CD4-positive, alpha-beta T cell treated with Interleukin-4 for 4 hours (primary cell): Measurements from ENCODE around the gene SRGAP2C.
"Not testable (repeated sequence)": the region's sequence is repeated elsewhere in the genome, so short reads cannot be mapped to it uniquely, and the experiment has no call there.

Experiments used
- DNase-seq: peaks from one replicate; pipeline ENCODE4 v3.0.0-alpha.2; 2020

The SRGAP2C gene

DNA sequence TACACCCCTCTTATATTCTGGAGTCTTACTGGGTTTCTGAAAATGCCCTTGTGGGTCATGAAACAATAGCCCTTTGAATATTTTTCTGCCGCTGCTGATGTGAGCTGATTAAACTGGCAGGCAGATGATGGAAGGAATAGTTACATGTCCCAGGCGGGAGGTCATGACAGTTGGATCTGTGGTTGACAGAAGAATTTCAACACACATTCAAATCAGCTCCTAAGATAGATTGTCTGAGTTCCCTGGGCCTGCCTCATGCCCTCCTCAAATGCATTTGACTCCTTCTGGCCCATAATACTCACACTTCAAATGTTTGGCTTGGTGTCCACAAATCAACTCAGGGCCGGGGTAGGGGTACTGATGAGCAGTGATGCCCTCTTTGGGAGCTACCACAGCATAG, 161.9 kb downstream of the SRGAP2C start:
- not testable (repeated sequence) for DNase-seq

DNA sequence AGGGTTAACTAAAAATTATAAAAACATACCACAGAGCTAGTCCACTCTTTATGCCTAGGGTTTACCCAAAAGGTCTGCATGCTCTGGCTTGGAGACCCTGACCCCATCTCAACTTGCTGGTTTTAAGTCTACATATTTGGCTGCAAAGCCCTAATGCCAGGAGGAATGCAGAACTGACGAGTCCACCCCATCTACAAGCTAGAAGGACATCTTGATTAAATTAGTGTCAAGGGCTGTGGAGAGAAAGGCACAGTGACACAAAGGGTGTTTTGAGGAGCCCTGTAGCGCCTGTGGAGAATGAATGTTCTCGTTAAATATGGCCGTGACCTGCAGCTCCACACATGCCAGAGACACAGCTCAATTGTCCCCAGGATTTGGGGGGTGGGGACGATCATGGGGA, 162.7 kb downstream of the SRGAP2C start:
- DNase-seq: not testable (repeated sequence)

DNA sequence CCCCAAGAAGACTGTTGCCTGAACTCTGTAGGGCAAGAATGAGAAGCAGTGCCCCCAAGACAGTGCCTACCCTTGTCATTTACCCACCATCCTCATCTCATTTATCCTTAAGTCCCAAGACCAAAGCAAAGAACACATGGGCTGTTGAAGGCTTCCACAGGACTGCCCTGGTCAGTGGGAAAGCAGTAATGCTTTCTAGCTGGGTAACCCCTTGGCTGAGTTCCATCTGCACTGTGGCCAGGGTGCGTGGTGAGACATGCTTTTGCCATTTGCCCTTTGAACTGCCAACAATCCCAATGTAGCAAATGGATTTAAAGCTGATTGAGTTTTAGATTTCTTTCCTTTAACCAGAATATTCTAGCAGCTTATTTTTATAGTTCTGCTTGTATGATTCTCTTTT, 163.3 kb downstream of the SRGAP2C start:
- not testable (repeated sequence) for DNase-seq

DNA sequence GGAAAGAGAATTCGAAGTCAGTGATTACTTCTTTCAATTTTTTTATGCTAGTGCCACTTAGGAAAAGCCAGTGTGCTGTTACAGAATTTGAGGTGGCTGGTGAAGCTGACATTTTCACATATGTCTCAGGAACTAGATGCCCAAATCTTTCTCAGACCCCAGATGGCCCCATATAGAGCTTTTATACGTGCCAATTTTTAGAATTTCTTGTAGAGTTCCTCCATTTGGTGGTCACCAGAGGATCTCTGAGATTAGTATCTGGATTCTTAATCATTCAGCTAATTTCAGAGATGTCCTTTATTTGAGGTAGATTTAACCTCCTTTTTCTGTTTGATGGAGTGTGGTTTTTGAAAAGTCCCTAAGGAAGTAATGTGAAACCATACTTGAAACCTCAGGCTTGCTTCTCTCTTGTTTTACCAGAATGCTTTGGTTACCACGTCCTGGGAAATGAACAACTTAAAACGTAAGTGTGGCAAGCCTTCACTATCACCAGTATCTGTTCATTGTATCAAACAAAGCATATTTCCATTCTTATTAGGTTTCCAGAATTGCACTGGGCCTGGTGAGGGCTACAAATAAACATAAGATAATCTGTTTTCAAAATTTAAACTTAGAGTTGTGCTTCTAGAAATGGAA, 164.7 kb downstream of the SRGAP2C start:
- DNase-seq: not testable (repeated sequence)

DNA sequence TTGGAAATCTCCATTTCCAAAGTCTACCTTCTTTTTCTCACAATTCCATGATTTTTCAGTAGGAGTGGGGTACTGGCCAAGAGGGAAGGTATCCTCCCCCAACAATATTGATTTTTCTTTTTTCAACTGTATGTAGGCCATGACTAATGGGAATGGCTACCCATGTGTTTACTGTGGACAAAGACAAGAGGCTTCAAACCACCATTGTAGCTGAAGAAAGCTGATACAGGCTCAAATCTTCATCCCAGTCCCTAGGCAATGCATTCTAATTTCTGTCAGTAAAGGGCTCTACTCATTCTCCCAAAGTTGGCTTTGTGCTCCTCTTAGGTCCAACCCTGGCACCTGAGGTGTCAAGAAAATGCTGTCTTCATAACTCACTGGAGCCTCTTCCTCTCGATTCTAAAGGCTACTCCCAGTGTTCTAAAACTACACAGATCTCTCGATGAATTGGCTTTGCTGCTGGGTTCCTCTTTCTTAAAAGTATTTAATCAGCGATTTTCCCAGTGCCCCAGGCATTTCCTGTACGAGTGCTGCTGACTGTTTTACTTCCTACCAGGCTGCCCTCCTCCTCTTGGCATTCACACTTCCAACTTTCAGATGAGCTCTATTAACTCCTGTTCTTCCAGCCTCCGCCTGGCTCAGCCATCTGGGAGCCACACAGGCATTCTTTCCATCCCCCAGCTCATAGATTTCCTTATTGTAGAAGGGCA, 171.1 kb downstream of the SRGAP2C start:
- DNase-seq: not testable (repeated sequence)

DNA sequence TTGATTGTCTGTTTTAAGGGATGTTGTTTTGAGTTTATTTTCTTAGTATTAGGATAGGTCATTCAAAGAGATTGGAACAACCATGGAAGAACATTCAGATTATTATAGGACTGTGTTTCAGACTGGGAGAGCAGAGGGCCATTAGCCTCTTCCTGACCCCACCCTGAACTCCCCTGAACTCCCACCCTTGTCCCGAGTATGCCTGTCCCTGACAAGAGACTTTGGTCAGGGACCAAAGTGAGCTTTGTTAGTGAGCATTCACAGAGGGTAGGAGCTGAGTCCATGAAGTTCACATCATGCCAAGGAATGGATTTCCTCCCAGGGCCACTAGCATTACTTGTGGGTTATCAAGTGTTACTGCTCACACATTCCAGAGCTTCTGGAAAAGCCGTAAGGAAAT, 172.0 kb downstream of the SRGAP2C start:
- DNase-seq: not testable (repeated sequence)

DNA sequence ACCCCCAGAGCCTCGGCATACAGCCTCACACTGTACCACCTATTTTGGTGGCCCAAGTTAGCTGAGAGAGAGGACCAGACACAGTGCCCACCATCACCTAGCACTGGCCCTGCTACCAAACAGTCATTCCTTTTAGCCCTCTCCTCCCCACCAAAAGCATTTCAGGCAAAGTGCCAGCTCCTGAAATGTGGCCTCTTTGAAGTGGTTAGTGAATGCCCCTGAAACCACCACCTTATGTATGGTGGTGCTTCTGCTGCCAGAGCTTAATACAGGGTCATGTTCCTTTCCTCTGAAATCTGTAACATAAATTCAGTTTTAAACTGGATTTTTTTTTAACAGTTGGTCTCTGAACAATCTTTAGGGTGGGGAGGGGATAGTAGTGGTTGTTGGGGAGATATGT, 175.8 kb downstream of the SRGAP2C start:
- not testable (repeated sequence) for DNase-seq

DNA sequence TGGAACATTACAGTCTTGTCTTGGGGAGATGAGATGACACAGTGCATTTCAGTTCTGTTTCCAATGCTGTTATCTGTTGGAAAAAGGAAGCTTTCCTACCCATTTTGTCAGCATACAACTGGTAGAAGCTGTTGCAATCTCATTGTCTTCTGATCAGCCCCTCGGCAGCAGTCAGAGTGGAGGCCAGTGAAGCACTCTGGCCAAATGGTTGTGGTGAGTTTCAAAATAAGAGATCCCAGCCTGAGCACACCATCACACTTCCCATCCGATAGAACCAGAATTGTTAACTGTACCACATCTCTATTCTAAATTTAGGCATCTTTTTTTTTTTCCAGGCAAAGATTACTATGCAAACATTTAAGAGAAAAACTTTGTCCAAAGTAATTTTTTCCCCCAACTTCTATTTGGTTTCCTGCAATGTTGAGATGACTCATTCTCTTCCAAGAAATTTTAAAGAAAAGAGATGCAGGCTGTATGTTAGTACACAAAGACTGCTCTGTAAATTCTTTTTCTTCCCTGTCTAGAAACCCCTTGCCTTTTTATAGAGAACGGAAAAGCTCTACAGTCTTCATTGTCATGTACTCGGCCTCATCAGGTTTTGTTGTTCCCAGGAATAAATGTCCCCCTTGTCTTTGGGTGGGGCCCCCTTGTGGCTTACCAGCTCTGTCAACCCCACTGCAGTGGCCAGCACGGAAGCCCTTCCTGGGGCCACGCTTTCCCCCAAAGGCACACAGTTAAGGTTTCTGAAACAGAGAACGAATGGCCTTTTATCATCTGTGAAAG, 176.9 kb downstream of the SRGAP2C start:
- DNase-seq: not testable (repeated sequence)

DNA sequence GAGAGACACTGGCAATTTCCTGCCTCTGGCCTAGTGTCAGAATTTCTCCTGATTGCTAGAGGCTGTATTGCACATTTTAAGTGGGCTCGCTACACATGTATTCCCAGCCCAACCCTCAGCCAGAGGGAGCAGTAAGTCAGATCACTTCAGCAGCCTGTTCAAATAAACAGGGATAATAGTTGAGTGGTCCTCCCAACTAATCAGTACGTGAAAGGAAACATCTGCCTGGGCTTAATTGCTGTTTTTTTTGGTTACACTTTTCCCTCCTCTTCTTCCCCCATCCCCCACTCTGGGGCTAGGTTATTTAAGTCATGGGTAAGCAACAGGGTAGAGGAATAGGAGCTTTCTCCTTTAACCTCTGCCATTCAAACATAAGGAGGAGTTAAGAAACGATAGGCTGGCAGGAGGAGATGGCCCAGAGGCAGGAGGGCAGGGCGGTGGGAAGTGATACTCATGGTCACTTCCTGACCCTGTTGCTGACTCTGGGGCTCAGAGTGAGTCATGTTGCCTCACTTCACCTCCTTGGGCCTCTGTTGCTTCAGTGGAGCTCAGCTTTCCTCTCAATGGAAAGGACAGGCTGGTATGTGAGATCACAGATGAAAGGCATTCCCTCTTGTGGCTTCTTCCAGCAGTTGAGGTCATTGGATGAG, 177.6 kb downstream of the SRGAP2C start:
- DNase-seq: not testable (repeated sequence)

DNA sequence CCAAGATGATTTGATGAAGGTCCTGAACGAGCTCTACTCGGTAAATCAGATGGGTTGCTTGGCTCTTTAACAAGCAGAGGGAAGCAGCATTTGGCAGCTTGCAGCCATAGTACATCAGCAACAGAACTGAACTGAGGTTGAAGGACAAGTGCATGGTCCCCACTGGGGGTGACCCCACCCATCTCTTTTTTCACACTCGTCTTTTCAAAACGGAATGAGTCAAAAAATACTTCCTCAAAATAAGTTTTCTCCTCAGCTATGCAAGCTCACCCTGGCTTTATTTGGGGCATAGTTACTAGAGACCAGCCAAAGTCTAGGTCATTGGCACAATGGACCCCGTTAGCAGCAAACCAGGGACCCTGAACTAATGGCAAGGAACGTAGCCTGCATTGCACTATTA, 180.5 kb downstream of the SRGAP2C start:
- not testable (repeated sequence) for DNase-seq

DNA sequence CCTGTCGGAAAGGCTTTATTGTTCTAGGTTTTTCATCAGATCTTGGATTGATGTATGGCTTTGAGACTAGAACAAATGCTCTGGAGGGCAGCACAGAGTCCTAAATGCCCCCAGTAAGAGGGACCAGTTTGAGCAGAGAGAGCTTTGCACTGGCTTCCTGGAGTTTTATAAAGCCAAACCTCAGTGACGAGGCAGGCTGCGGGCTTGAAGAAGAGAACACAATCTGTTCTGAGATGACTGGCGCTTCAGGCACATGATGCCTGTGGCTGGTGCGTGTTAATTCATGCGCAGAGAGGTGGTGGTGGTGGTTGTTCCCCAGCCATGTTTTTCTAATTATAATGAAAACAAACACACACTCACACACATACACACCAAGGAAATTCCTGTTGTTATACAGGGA, 180.9 kb downstream of the SRGAP2C start:
- peak; percentile 54 for DNase-seq

DNA sequence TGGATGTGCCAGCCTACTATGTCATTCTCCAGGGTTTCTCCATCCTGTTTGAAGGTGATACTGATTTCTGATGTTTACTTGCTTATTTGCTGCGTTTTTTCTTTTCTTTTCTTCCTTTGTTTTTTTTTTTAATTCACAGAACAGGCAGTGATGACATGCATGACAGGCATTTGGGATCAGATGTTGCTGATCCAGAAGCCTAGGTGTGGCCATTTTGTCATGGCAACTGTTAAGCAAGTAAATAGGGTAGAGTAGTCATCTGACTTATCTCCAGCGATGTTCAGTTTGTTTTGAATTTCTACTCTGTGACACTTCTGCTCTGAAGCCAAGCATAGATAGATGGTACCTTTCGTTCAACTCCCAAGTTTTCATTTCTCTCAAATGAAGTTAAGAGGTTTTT, 181.4 kb downstream of the SRGAP2C start:
- not testable (repeated sequence) for DNase-seq

DNA sequence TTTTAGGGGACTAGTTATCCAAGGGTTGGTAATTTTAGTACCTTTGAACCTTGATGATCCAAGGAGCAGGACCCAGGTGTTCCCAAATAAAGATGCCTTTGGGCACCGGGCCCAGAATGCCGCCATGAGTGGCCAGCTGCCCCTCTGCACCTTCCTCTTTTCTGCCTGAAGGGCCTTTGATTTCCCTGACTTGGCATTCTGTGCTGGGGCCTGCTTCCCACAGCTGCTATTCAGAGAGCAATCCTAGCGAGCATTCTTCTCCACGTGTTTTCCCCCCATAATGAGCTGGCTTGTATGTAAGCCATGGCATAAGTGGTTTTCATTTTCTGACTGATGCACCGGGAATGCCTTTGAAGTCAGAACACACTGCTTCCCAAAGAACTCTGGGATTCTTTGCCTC, 184.1 kb downstream of the SRGAP2C start:
- not testable (repeated sequence) for DNase-seq

DNA sequence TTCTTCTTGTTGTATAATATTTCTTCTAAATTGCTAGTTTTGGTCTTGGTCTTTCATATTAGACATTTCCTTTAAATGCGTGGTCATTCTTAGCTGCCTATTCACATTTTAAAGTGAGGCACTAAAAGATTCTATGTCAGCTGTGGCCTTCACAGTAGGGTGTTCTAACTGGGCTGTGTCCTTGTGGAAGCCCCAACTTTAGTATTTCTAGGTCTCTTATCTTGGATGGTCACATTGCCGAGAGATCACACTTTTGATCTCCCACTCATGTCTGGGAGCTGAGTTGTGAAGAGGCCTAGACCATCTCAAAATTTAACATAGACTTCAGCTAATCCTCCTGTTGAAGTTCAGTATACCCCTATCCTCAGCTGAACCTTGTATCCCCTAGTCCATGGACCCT, 185.2 kb downstream of the SRGAP2C start:
- not testable (repeated sequence) for DNase-seq

DNA sequence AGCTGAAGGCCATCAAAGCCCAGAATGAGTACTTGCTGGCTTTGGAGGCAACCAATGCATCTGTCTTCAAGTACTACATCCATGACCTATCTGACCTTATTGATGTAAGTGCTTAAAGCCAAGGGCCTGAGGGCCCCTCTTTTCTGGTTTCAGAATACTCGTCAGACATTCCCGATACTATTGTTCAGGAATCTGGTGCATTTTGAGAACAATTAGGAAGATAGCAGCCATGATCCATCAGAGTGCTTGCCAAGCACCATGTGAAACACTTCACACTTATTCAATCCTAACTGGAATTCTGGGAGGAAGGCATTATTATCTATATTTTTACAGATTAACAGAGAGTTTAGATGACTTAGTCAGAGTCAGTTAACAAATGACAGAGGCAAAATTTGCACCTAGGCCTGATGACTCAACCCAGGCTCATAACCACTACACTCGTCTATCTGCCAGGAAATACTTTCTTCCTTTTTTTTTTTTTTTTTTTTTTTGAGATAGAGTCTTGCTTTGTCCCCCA, 190.1 kb downstream of the SRGAP2C start:
- DNase-seq: not testable (repeated sequence)

DNA sequence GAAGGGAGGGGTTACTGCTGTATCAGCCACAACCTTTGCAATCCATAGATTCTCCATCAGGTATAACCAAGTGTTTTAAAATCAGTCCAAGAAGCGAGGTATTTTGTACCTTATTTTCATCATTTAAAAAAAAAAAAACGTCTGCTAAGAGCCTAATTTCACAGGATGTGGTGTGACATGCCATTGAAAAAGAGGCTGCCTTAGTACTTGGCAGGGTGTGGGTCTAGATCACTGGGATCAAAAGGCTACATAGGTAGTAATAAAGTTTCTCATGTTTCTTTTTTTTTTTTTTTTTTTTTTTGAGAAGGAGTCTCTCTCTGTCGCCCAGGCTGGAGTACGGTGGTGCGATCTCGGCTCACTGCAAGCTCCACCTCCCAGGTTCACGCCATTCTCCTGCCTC, 192.2 kb downstream of the SRGAP2C start:
- DNase-seq: not testable (repeated sequence)

DNA sequence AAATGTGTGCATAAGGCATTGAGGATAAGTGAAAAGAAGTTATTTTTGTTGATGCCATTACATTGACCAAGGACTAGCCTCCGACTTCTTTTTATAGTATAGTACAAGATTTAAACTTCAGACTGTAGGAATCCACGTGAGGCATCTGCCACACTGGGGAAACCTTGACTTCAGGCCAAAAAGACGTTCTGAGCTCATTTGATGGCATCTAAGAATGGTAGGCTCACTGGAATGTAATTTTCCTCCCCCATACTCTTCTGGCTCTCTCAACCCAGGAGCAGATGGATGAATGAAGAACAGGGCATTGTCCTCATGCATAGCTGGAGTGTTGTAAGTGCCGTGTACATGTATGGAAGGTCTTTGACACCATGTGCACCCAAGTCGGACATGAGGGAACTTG, 194.0 kb downstream of the SRGAP2C start:
- DNase-seq: not testable (repeated sequence)

DNA sequence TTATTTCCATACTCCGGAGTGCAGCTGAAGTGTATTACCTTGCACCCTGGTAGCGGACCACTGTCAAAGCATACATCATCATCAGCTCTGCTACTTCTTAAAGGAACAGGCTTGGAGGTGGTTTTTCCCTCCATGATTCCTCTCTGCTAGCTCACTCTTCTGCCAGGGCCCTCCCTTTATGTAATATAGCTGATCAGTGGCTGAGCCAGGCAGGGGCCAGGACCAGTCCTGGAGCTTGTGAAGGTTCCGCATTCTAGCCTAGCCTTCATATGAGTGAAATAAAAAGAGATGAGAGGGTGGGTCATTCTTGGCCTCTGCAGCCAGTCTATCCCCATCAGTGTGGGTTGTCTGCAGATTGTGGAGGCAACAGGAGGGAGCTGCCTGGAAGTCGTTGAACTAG, 200.0 kb downstream of the SRGAP2C start:
- DNase-seq: not testable (repeated sequence)

DNA sequence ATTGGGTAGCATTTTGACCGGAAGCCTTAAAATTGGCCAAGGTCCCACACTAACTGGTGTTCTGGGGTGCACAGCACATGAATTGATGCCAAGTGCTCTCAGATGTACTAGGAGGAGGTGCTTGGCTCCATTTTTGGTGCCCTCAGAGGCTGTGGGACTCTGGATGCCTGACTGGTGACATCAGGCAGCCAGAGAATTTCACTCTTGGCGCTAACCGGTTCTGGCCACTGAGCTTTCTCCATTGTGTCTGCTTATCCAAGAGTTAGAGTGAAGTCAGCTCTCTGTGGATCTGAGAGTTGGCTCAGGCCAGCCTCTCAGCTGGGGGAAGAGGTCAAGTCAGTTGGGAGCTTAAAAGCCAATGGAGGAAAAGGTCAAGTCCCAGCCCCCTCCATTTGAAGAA, 200.4 kb downstream of the SRGAP2C start:
- DNase-seq: not testable (repeated sequence)

DNA sequence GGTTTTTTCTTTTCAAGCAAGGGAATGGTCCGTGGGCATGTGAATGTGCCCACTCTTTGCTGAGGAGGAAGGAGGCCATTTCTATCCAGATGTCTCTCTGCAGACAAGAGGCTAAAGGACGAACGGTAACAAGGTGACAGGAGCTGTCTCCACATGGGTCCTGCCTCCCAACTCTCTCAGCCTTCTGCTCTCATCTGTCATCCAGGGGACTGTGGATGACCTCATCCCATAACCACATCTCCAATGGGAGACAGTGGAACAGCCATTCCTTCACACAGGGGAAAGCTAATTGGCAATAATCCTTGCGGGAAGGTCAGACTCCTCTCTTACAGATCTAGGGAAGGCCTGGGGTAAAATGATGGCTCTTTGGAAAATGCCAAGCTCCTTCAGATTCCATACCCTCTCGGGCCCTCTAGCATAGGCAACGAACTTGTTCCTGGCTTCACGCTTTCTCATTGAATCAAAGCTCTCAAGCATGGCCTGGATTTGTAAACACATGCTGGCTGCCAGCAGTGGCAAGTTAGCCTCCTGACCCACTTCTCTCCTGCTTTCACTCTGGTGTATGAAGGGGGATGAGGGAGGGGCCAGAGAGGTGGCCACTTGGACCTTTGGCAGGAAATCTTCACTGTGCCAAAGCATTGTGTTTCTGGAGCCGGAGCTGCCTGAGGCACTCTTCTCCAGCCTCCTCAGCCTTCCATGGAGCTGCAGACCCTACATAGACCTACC, 201.0 kb downstream of the SRGAP2C start:
- not testable (repeated sequence) for DNase-seq

DNA sequence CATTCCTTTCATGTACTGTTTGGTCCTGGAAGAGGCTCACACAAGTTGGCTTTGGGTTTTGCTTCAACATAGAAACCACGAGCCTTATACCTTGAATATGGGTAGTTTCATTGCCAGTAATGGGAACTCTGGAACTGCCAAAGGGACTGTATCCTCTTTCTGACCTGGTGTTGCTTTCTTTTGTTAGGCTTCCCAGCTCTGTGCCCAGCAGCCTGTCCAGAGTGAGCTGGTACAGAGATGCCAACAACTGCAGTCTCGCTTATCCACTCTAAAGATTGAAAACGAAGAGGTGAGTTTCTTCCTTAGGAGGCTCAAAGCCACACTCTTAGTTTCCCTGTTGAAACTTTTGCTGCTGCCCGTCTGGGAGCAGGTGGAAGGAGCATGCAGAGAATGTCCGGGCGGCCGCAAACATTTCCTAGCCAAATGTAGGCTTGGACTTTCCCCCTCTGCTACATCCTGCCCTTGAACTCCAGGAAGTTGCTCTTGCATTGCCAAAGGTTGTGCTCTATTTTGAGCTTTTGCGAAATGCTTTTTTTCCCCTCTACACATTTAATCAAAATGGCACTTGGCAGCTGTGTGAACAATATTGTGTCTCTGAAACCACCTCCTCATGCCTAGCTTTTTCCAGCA, 201.7 kb downstream of the SRGAP2C start:
- not testable (repeated sequence) for DNase-seq
